Hepatocyte (in vitro differentiated cells): ENCODE measurements around the gene TSPAN12.

Source experiments
- EZH2 ChIP-seq: fragments of 200-600 bp; sonication (generic); IDR thresholded peaks from 2 replicates; pipeline ENCODE4 v1.6.1; 2016; ENCODE audit warnings: antibody characterized with exemption, mild to moderate bottlenecking, borderline replicate concordance
- EZH2phosphoT487 ChIP-seq: fragments of 200-600 bp; sonication (generic); IDR thresholded peaks from one replicate; pipeline ENCODE4 v1.6.1; 2018; ENCODE audit warnings: antibody characterized with exemption, mild to moderate bottlenecking, low read depth, moderate library complexity; ENCODE audit not compliant: unreplicated experiment, severe bottlenecking
- TF ChIP-seq, protein P1 (sequence below): fragments of 200-600 bp; sonication (generic); IDR thresholded peaks from 2 replicates; pipeline ENCODE4 v1.5.1; 2016; ENCODE audit warnings: antibody characterized with exemption, mild to moderate bottlenecking; ENCODE audit not compliant: poor library complexity

GRCh38 chr7:120825152-120825551 is 32.8 kb downstream of the TSPAN12 start:
- TF ChIP-seq, protein P1, sequence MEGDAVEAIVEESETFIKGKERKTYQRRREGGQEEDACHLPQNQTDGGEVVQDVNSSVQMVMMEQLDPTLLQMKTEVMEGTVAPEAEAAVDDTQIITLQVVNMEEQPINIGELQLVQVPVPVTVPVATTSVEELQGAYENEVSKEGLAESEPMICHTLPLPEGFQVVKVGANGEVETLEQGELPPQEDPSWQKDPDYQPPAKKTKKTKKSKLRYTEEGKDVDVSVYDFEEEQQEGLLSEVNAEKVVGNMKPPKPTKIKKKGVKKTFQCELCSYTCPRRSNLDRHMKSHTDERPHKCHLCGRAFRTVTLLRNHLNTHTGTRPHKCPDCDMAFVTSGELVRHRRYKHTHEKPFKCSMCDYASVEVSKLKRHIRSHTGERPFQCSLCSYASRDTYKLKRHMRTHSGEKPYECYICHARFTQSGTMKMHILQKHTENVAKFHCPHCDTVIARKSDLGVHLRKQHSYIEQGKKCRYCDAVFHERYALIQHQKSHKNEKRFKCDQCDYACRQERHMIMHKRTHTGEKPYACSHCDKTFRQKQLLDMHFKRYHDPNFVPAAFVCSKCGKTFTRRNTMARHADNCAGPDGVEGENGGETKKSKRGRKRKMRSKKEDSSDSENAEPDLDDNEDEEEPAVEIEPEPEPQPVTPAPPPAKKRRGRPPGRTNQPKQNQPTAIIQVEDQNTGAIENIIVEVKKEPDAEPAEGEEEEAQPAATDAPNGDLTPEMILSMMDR: no peak
- no peak for TF ChIP-seq EZH2
- TF ChIP-seq EZH2phosphoT487: no peak
